HEK293T (cell line): ENCODE results near the gene KIF1A.

Source experiments
- BHLHE40 ChIP-seq: fragments of 450-650 bp; IDR thresholded peaks from 2 replicates; pipeline ENCODE4 v1.6.1; 2016; ENCODE audit warnings: mild to moderate bottlenecking, moderate library complexity, borderline replicate concordance
- ELF4 ChIP-seq: fragments of 450-650 bp; IDR thresholded peaks from 2 replicates; pipeline ENCODE4 v1.6.1; 2017; ENCODE audit warnings: antibody characterized with exemption
- FOXA1 ChIP-seq: fragments of 450-650 bp; IDR thresholded peaks from 2 replicates; pipeline ENCODE4 v1.6.1; 2016; ENCODE audit warnings: mild to moderate bottlenecking
- FOXK2 ChIP-seq: fragments of 450-650 bp; IDR thresholded peaks from 2 replicates; pipeline ENCODE4 v1.6.1; 2016; ENCODE audit warnings: mild to moderate bottlenecking
- FOXM1 ChIP-seq: fragments of 450-650 bp; IDR thresholded peaks from 2 replicates; pipeline ENCODE4 v1.6.1; 2017; ENCODE audit warnings: mild to moderate bottlenecking, borderline replicate concordance
- HDGF ChIP-seq: fragments of 450-650 bp; IDR thresholded peaks from 2 replicates; pipeline ENCODE4 v1.6.1; 2017; ENCODE audit warnings: antibody characterized with exemption, borderline replicate concordance
- NFRKB ChIP-seq: fragments of 450-650 bp; IDR thresholded peaks from 2 replicates; pipeline ENCODE4 v1.6.1; 2016; ENCODE audit warnings: mild to moderate bottlenecking, moderate library complexity
- SP1 ChIP-seq: fragments of 450-650 bp; IDR thresholded peaks from 2 replicates; pipeline ENCODE4 v1.6.1; 2017
- SUZ12 ChIP-seq: fragments of 450-650 bp; IDR thresholded peaks from 2 replicates; pipeline ENCODE4 v1.6.1; 2016; ENCODE audit warnings: mild to moderate bottlenecking
- TARDBP ChIP-seq: fragments of 450-650 bp; IDR thresholded peaks from 2 replicates; pipeline ENCODE4 v1.6.1; 2016
- ZNF384 ChIP-seq: fragments of 450-650 bp; IDR thresholded peaks from 2 replicates; pipeline ENCODE4 v1.6.1; 2016
- TF ChIP-seq, protein P1 (sequence below): fragments of 450-650 bp; IDR thresholded peaks from 2 replicates; pipeline ENCODE4 v1.6.1; 2016

GRCh38 chr2:240813231-240813921 lies 6.6 kb downstream of the KIF1A start:
- TF ChIP-seq, protein P1, sequence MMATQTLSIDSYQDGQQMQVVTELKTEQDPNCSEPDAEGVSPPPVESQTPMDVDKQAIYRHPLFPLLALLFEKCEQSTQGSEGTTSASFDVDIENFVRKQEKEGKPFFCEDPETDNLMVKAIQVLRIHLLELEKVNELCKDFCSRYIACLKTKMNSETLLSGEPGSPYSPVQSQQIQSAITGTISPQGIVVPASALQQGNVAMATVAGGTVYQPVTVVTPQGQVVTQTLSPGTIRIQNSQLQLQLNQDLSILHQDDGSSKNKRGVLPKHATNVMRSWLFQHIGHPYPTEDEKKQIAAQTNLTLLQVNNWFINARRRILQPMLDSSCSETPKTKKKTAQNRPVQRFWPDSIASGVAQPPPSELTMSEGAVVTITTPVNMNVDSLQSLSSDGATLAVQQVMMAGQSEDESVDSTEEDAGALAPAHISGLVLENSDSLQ, result no peak
- TF ChIP-seq FOXK2, result no peak
- TF ChIP-seq NFRKB, result no peak
- TF ChIP-seq BHLHE40, result no peak
- no peak for TF ChIP-seq SP1
- TF ChIP-seq SUZ12, result no peak
- TF ChIP-seq ZNF384, result no peak
- no peak for TF ChIP-seq ELF4
- no peak for TF ChIP-seq HDGF
- TF ChIP-seq TARDBP, result no peak
- no peak for TF ChIP-seq FOXA1
- no peak for TF ChIP-seq FOXM1
